ENCODE results near the gene ABCF3. TPM values are rescaled to one million over a fixed set of nuclear protein-coding genes. Genes with fewer than 3 reads are reported as not detected.

The ABCF3 gene
- total RNA-seq, 1 donor from 2014 or later: 67.3 TPM

DNA sequence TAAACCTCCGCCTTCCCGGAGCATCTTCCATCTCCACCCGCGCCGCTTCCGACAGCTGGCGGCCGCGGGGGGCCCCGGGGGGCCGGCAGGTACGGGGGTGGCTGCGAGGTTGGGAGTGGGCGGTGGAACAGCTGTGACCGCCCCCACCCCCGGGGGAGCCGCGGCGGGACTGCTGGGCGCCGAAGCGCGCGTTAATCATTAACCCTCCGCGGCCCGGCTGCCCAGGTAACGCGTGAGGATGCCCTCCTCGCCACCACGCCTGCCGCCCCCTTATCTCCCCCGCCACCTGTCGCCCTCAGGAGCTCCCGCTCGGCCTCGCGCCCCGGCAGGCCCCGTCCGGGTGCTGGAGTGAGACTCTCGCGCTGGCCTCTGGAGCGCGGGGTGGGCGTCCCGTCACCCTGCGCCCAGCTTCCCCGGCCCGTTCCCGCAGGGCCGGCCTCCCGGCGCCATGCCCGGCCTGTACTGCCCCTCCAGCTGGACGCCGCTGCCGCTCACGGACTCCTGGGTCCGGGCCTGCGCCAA lies 44.1 kb downstream of the ABCF3 start:
- Mint-ChIP-seq H3K27me3 (ENCODE audit: low read depth) (peaks cover 83% of the 10 kb centered on the region), H3K36me3 (ENCODE audit: low read depth) (no peaks in the 10 kb centered on the region), H3K9me3 (no peaks in the 10 kb centered on the region), H3K27ac (ENCODE audit: unreplicated experiment) (no peak overlapping the region), H3K4me1 (peaks cover 8% of the 10 kb centered on the region), H3K4me3 (no peak overlapping the region)
- TF ChIP-seq, protein P1, sequence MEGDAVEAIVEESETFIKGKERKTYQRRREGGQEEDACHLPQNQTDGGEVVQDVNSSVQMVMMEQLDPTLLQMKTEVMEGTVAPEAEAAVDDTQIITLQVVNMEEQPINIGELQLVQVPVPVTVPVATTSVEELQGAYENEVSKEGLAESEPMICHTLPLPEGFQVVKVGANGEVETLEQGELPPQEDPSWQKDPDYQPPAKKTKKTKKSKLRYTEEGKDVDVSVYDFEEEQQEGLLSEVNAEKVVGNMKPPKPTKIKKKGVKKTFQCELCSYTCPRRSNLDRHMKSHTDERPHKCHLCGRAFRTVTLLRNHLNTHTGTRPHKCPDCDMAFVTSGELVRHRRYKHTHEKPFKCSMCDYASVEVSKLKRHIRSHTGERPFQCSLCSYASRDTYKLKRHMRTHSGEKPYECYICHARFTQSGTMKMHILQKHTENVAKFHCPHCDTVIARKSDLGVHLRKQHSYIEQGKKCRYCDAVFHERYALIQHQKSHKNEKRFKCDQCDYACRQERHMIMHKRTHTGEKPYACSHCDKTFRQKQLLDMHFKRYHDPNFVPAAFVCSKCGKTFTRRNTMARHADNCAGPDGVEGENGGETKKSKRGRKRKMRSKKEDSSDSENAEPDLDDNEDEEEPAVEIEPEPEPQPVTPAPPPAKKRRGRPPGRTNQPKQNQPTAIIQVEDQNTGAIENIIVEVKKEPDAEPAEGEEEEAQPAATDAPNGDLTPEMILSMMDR (conservative IDR thresholded peaks at IDR 0.05): no peak
- DNase-seq (ENCODE audit: low read depth, low spot score): no peak

DNA sequence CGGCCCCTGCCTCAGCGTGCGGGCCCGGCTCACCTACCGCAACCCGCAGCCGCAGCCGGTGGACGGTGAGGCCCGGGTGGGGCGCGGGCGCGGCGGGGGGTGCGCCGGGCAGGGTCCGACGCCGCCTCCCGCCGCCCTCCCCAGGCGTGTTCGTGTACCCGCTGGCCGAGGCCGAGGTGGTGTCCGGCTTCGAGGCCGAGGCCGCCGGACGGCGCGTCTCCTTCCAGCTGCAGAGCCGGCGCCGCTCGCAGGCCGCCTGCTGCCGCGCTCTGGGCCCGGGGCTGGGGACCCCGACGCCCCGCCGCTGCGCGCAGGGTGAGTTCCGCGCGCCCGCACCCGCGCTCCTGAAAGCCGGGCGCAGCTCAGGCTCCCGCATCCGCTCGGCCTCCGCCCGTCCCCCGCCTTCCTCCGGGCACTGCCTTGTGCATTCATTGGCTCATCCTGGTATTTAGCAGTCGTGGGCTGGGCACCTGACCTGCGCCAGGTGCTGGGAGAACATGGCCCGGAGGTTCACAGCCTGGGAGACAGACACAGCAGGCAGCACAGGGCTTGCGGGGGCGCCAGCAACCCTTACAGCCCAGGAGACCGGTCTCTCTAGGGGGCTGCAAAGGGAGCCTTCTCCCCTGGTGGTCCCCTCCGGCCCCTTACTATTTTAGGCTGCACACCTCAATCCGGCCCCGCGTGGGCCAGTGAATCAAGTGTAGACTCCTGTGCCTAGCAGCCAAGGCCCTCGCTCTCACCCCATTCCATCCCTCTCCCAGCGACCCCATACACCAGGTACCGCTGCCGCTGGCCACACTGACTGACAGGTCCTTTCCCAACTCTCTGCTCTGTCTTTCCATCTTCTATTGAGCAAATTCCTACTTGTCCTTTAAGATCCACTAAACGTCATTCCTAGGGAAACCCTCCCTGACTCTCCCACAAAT lies 44.9 kb downstream of the ABCF3 start:
- no peaks in the 10 kb centered on the region for H3K36me3 Mint-ChIP-seq (ENCODE audit: low read depth)
- H3K4me1 Mint-ChIP-seq: peaks cover 8% of the 10 kb centered on the region
- H3K27me3 Mint-ChIP-seq (ENCODE audit: low read depth): peaks cover 83% of the 10 kb centered on the region
- H3K9me3 Mint-ChIP-seq: no peaks in the 10 kb centered on the region
- TF ChIP-seq, protein P1 (conservative IDR thresholded peaks at IDR 0.05): no peak
- no peak overlapping the region for H3K27ac Mint-ChIP-seq (ENCODE audit: unreplicated experiment)
- DNase-seq (ENCODE audit: low read depth, low spot score): no peak
- H3K4me3 Mint-ChIP-seq: peak overlapping the region; percentile 84

DNA sequence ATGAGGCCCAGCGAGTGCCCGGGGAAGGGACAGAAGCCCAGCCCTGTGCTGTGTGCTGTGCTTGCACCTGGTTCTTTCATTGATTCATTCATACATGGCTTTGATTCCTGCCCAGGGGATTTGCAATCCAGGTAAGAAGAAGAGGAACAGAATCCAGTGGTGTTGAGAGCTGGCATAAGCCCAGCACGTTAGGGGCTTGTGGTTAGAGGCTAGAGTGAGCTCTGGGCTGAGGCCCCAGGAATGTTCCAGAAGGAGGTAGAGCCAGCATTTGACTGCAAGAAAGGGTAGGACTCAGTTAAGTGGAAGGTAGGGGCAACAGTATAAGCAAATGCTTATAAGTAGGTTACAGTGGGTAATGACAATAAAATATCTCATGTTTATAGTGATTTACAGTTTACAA lies 45.7 kb downstream of the ABCF3 start:
- peak overlapping the region; percentile 84 for H3K4me3 Mint-ChIP-seq
- no peak overlapping the region for H3K27ac Mint-ChIP-seq (ENCODE audit: unreplicated experiment)
- no peak for DNase-seq (ENCODE audit: low read depth, low spot score)
- H3K36me3 Mint-ChIP-seq (ENCODE audit: low read depth): no peaks in the 10 kb centered on the region
- H3K9me3 Mint-ChIP-seq: no peaks in the 10 kb centered on the region
- peaks cover 8% of the 10 kb centered on the region for H3K4me1 Mint-ChIP-seq
- TF ChIP-seq, protein P1 (conservative IDR thresholded peaks at IDR 0.05): no peak
- H3K27me3 Mint-ChIP-seq (ENCODE audit: low read depth): peaks cover 76% of the 10 kb centered on the region

DNA sequence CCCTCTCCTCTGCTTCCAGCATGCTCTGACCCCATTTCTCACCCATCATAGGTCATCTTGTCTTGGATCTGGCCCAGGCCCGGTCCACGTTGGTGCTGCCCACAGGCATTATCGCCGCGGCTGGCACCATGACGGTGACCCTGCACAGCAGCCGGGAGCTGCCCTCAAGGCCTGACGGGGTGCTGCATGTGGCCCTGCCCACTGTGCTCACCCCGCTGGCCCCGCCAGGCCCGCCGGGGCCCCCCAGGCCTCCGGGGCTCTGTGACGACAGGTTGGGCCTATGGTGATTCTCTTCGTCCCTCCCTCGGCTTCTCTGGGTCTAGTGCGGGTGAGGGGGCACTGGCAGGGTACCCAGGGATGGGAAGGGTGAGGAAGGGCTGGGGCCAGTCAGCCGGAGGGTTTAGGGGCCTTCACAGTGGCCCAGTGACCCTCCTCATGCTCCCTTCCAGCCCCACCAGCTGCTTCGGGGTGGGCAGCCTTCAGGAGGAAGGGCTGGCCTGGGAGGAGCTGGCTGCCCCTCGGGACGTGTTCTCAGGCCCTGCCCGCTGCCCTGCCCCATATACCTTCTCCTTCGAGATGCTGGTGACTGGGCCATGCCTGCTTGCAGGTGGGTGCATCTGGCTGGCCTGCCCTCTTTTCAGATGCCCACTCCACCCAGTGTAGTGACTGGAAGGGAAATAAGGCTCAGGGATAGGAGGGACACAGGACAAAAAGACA lies 47.3 kb downstream of the ABCF3 start:
- no peak overlapping the region for H3K27ac Mint-ChIP-seq (ENCODE audit: unreplicated experiment)
- no peaks in the 10 kb centered on the region for H3K9me3 Mint-ChIP-seq
- peaks cover 69% of the 10 kb centered on the region for H3K27me3 Mint-ChIP-seq (ENCODE audit: low read depth)
- no peaks in the 10 kb centered on the region for H3K36me3 Mint-ChIP-seq (ENCODE audit: low read depth)
- DNase-seq (ENCODE audit: low read depth, low spot score): no peak
- peaks cover 8% of the 10 kb centered on the region for H3K4me1 Mint-ChIP-seq
- H3K4me3 Mint-ChIP-seq: no peak overlapping the region
- TF ChIP-seq, protein P1 (conservative IDR thresholded peaks at IDR 0.05): no peak

DNA sequence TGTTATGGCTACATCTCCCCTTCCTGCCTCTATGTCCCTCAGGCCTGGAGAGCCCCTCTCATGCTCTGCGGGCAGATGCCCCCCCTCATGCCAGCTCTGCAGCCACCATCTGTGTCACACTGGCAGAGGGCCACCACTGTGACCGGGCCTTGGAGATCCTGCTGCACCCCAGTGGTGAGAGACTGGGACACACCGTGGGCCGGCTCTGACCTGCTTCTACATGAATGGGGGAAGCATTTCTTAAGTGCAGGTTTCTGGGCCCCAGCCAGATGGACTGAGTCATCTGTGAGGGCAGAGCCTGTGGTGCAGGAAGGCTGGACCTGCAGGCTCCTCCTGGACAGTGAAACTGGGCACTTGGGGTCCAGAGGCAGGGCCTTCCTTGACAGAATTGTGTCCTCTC lies 48.2 kb downstream of the ABCF3 start:
- Mint-ChIP-seq H3K27me3 (ENCODE audit: low read depth) (peaks cover 60% of the 10 kb centered on the region), H3K4me3 (no peak overlapping the region), H3K36me3 (ENCODE audit: low read depth) (no peaks in the 10 kb centered on the region), H3K4me1 (peaks cover 8% of the 10 kb centered on the region), H3K27ac (ENCODE audit: unreplicated experiment) (no peak overlapping the region), H3K9me3 (no peaks in the 10 kb centered on the region)
- DNase-seq (ENCODE audit: low read depth, low spot score): no peak
- TF ChIP-seq, protein P1 (conservative IDR thresholded peaks at IDR 0.05): no peak

Data from neural crest cell (in vitro differentiated cells).